ENCODE measurements around the gene ARID3B. TPM values are rescaled to one million over a fixed set of nuclear protein-coding genes. Genes with fewer than 3 reads are reported as not detected.
"Not testable (repeated sequence)": the region's sequence is repeated elsewhere in the genome, so short reads cannot be mapped to it uniquely, and the experiment has no call there.

Gene ARID3B
- 48.8 and 53.6 TPM in 2 replicates for total RNA-seq

GRCh38 chr15:74540761-74541493 lies at the start of gene ARID3B:
Gene ARID3B, plus strand, starts transcription at chr15:74541220. Its CDS starts 2,717 bp downstream, at chr15:74543937.
- Mint-ChIP-seq H3K36me3 (ENCODE audit: low read depth) (peaks cover 33% of the 10 kb centered on the region), H3K27ac (peak within 1 kb of the TSS; percentile 96), H3K4me3 (peak within 1 kb of the TSS; percentile 94), H3K4me1 (ENCODE audit: low read depth) (peaks cover 56% of the 10 kb centered on the region), H3K27me3 (ENCODE audit: insufficient read depth) (no peaks in the 10 kb centered on the region), H3K9me3 (no peaks in the 10 kb centered on the region)
- intact Hi-C loops (cut with micrococcal nuclease): loop anchor here (1.0 to 5.0 kb wide), 11 partner anchors 28 to 912 kb away; partner anchors contain the start of genes COX5A, EDC3, MAN2C1 and NPTN
- peak; percentile 91 for DNase-seq (ENCODE audit: low spot score)

DNA sequence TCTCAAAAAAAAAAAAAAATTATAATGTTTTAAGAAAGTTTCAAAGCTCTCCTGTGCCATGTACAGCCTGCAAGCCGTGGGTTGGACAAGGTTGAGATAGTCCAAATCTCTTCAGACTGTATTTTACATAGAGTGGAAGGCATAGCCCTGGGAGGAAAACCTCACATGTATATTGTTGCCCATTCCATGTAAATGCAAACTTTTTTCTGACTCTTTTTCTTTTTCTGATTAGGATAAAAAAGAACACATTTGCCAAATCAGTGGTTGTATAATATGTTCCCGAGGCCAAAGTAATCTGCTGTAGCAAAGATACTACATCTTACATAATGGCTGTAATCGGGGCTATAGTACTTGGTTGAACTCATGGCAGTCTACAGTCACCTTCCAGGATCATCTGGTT lies 44.4 kb upstream of the ARID3B start:
- intact Hi-C loops (cut with micrococcal nuclease): no loop called here
- no peaks in the 10 kb centered on the region for H3K4me1 Mint-ChIP-seq (ENCODE audit: low read depth)
- no peak for DNase-seq (ENCODE audit: low spot score)
- H3K27ac Mint-ChIP-seq: no peak overlapping the region
- no peaks in the 10 kb centered on the region for H3K36me3 Mint-ChIP-seq (ENCODE audit: low read depth)
- H3K4me3 Mint-ChIP-seq: no peak overlapping the region
- no peaks in the 10 kb centered on the region for H3K27me3 Mint-ChIP-seq (ENCODE audit: insufficient read depth)
- H3K9me3 Mint-ChIP-seq: no peaks in the 10 kb centered on the region

- no peak for DNase-seq (ENCODE audit: low spot score)
- Mint-ChIP-seq H3K4me3 (no peak overlapping the region), H3K36me3 (ENCODE audit: low read depth) (peaks cover 2% of the 10 kb centered on the region), H3K4me1 (ENCODE audit: low read depth) (no peaks in the 10 kb centered on the region), H3K9me3 (no peaks in the 10 kb centered on the region), H3K27me3 (ENCODE audit: insufficient read depth) (no peaks in the 10 kb centered on the region), H3K27ac (no peak overlapping the region)
- intact Hi-C loops (cut with micrococcal nuclease): no loop called here
Observed at GRCh38 chr15:74497584-74497983, 43.4 kb upstream of the ARID3B start.

GRCh38 chr15:74499366-74499765 lies 41.7 kb upstream of the ARID3B start:
- DNase-seq (ENCODE audit: low spot score): no peak
- intact Hi-C loops (cut with micrococcal nuclease): no loop called here
- H3K27me3 Mint-ChIP-seq (ENCODE audit: insufficient read depth): no peaks in the 10 kb centered on the region
- peaks cover 10% of the 10 kb centered on the region for H3K36me3 Mint-ChIP-seq (ENCODE audit: low read depth)
- no peak overlapping the region for H3K27ac Mint-ChIP-seq
- H3K4me3 Mint-ChIP-seq: no peak overlapping the region
- no peaks in the 10 kb centered on the region for H3K9me3 Mint-ChIP-seq
- no peaks in the 10 kb centered on the region for H3K4me1 Mint-ChIP-seq (ENCODE audit: low read depth)

DNA sequence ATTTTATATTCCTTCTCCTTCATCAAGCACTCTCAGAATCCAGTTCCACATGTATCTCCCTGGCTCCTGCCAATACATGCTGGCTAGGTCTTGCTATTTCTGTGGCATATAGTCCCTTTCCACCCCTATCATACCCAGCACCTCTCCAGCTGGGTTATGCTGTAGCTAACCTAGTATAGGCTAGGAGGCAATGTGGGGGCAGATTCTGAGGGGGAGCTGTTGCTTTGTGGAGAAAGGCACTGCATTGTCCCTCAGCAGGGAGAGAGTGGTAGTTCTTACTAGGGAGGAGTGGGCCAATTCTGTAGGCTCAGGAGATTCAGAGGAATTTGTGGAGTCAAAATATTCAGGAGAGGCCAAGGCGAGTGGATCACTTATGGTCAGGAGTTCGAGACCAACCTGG lies 40.6 kb upstream of the ARID3B start:
- Mint-ChIP-seq H3K9me3 (no peaks in the 10 kb centered on the region), H3K27me3 (ENCODE audit: insufficient read depth) (no peaks in the 10 kb centered on the region), H3K4me1 (ENCODE audit: low read depth) (peaks cover 4% of the 10 kb centered on the region), H3K4me3 (no peak overlapping the region), H3K36me3 (ENCODE audit: low read depth) (peaks cover 10% of the 10 kb centered on the region), H3K27ac (no peak overlapping the region)
- DNase-seq (ENCODE audit: low spot score): no peak
- intact Hi-C loops (cut with micrococcal nuclease): no loop called here

GRCh38 chr15:74502301-74502700 lies 38.7 kb upstream of the ARID3B start:
- peaks cover 10% of the 10 kb centered on the region for H3K36me3 Mint-ChIP-seq (ENCODE audit: low read depth)
- intact Hi-C loops (cut with micrococcal nuclease): no loop called here
- H3K4me1 Mint-ChIP-seq (ENCODE audit: low read depth): peaks cover 4% of the 10 kb centered on the region
- no peaks in the 10 kb centered on the region for H3K27me3 Mint-ChIP-seq (ENCODE audit: insufficient read depth)
- no peak overlapping the region for H3K4me3 Mint-ChIP-seq
- H3K9me3 Mint-ChIP-seq: no peaks in the 10 kb centered on the region
- no peak overlapping the region for H3K27ac Mint-ChIP-seq
- DNase-seq (ENCODE audit: low spot score): no peak

DNA sequence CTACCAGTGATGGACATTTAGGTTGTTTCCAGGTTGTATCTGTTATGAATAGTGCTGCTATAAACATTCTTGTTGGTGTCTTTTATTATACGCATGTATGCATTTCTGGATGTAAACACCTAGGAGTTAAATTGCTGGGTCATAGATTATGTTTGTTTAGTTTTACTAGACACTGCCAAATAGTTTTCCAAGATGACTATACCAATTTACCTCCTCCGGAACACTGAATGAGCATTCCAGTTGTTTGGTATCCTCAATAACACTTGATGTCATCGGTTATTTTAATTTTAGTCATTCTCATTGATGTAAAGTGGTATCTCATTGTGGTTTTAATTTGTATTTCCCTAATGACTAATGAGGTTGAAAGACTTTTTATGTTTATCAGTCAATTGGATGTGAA lies 36.6 kb upstream of the ARID3B start:
- H3K27ac Mint-ChIP-seq: no peak overlapping the region
- DNase-seq (ENCODE audit: low spot score): no peak
- no peaks in the 10 kb centered on the region for H3K27me3 Mint-ChIP-seq (ENCODE audit: insufficient read depth)
- H3K4me1 Mint-ChIP-seq (ENCODE audit: low read depth): peaks cover 4% of the 10 kb centered on the region
- H3K4me3 Mint-ChIP-seq: no peak overlapping the region
- H3K36me3 Mint-ChIP-seq (ENCODE audit: low read depth): peaks cover 10% of the 10 kb centered on the region
- intact Hi-C loops (cut with micrococcal nuclease): no loop called here
- no peaks in the 10 kb centered on the region for H3K9me3 Mint-ChIP-seq

DNA sequence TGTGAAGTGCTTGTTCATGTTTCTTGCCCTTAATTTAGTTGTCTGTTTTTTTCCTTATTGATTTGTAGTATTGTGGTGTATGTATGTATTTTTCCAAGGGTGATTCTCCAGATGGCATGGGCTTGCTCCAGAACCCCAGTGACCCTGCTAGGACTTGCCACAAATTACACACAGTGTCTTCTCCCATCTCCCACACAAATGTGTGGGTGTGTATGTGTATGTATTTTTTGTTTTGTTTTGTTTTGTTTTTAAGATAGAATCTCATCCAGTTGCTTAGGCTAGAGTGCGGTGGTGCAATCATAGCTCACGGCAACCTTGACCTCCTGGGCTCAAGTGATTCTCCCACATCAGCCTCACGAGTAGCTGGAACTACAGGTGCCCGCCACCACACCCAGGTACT lies 36.2 kb upstream of the ARID3B start:
- intact Hi-C loops (cut with micrococcal nuclease): no loop called here
- Mint-ChIP-seq H3K4me1 (ENCODE audit: low read depth) (peaks cover 4% of the 10 kb centered on the region), H3K36me3 (ENCODE audit: low read depth) (peaks cover 10% of the 10 kb centered on the region), H3K27ac (peak overlapping the region; percentile 54), H3K4me3 (no peak overlapping the region), H3K27me3 (ENCODE audit: insufficient read depth) (no peaks in the 10 kb centered on the region), H3K9me3 (no peaks in the 10 kb centered on the region)
- DNase-seq (ENCODE audit: low spot score): no peak

- intact Hi-C loops (cut with micrococcal nuclease): no loop called here
- DNase-seq (ENCODE audit: low spot score): no peak
- H3K4me3 Mint-ChIP-seq: no peak overlapping the region
Observed at GRCh38 chr15:74505837-74506514, 35.0 kb upstream of the ARID3B start.

DNA sequence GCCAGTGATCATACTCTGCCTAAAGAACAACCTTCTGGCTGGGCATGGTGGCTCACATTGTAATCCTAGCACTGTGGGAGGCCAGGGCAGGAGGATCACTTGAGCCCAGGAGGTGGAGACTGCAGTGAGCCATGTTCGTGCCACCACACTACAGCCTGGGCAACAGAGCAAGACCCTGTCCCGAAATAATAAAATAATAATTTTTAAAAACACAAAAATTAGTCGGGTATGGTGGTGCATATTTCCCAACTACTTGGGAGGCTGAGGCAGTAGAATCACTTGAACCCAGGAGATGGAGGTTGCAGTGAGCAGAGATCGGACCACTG lies 34.5 kb upstream of the ARID3B start:
- Mint-ChIP-seq H3K4me1 (ENCODE audit: low read depth) (peaks cover 8% of the 10 kb centered on the region), H3K9me3 (no peaks in the 10 kb centered on the region), H3K4me3 (no peak overlapping the region), H3K36me3 (ENCODE audit: low read depth) (peaks cover 10% of the 10 kb centered on the region), H3K27ac (no peak overlapping the region), H3K27me3 (ENCODE audit: insufficient read depth) (no peaks in the 10 kb centered on the region)
- intact Hi-C loops (cut with micrococcal nuclease): no loop called here
- DNase-seq (ENCODE audit: low spot score): no peak

More at GRCh38 chr15:74505837-74506514, 35.0 kb upstream of the ARID3B start:
- Mint-ChIP-seq H3K36me3 (ENCODE audit: low read depth) (peaks cover 10% of the 10 kb centered on the region), H3K27me3 (ENCODE audit: insufficient read depth) (no peaks in the 10 kb centered on the region), H3K27ac (no peak overlapping the region), H3K9me3 (no peaks in the 10 kb centered on the region), H3K4me1 (ENCODE audit: low read depth) (peaks cover 4% of the 10 kb centered on the region)

DNA sequence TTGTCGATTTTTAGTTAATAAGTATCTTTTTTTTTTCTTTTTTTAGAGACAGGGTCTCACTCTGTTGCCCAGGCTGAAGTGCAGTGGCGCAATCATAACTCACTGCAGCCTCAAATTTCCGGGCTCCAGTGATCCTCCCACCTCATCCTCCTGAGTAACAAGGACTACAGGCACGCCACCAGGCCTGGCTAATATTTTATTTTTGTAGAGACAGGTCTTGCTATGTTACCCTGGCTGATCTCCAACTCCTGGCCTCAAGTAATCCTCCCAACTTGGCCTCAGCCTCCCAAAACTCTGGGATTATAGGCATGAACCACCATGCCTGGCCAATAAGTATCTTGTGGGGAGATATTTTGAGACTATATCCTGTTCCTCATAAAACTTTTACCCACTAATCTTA lies 29.4 kb upstream of the ARID3B start:
- Mint-ChIP-seq H3K4me1 (ENCODE audit: low read depth) (peaks cover 15% of the 10 kb centered on the region), H3K27ac (no peak overlapping the region), H3K27me3 (ENCODE audit: insufficient read depth) (no peaks in the 10 kb centered on the region)

GRCh38 chr15:74514059-74514458 lies 27.0 kb upstream of the ARID3B start:
- not testable (repeated sequence) for H3K27me3 Mint-ChIP-seq (ENCODE audit: insufficient read depth); H3K36me3 Mint-ChIP-seq (ENCODE audit: low read depth); H3K4me3 Mint-ChIP-seq; H3K9me3 Mint-ChIP-seq; H3K27ac Mint-ChIP-seq; DNase-seq (ENCODE audit: low spot score)
- peaks cover 15% of the 10 kb centered on the region for H3K4me1 Mint-ChIP-seq (ENCODE audit: low read depth)
- intact Hi-C loops (cut with micrococcal nuclease): loop anchor here (10.0 kb wide), 1 partner anchor 49 kb away; the partner anchor contains the start of gene UBL7

More for the DNA sequence above, 29.4 kb upstream of the ARID3B start:
- Mint-ChIP-seq H3K36me3 (ENCODE audit: low read depth) (no peaks in the 10 kb centered on the region), H3K4me3 (no peak overlapping the region), H3K9me3 (no peaks in the 10 kb centered on the region)
- DNase-seq (ENCODE audit: low spot score): no peak
- intact Hi-C loops (cut with micrococcal nuclease): loop anchor here (10.0 kb wide), 1 partner anchor 47 kb away; the partner anchor contains the start of gene UBL7

DNA sequence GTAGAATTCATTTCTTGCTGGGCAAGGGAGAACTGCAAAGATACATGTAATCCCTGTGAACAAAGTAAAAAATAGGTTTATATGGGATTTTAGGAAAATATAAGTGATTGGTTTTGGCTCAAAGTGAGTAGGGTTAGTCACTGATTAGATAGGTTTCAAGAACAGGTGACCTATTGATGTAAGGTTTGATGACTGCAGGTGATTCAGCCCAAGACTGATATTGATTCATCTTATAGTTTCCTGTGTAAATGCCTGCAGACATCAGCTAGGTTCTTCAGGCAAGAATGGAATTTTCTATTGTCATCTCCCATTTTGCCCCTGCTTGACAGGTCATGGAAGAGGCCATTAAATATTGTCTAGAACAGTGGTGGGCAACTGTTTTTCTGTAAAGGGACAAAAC lies 23.9 kb upstream of the ARID3B start:
- no peaks in the 10 kb centered on the region for H3K9me3 Mint-ChIP-seq
- H3K36me3 Mint-ChIP-seq (ENCODE audit: low read depth): no peaks in the 10 kb centered on the region
- intact Hi-C loops (cut with micrococcal nuclease): loop anchor here (10.0 kb wide), 1 partner anchor 52 kb away; the partner anchor contains the start of gene UBL7
- H3K27me3 Mint-ChIP-seq (ENCODE audit: insufficient read depth): no peaks in the 10 kb centered on the region
- no peak overlapping the region for H3K4me3 Mint-ChIP-seq
- no peak for DNase-seq (ENCODE audit: low spot score)
- no peak overlapping the region for H3K27ac Mint-ChIP-seq
- peaks cover 4% of the 10 kb centered on the region for H3K4me1 Mint-ChIP-seq (ENCODE audit: low read depth)
